Stomach (tissue), 4 donors: Measurements from ENCODE around the gene MLNR.

ENCODE experiments used
- EP300 ChIP-seq: sonication (generic); formaldehyde crosslinking; IDR thresholded peaks from one replicate; pipeline ENCODE4 v1.6.1; 2017; ENCODE audit warnings: antibody characterized with exemption
- POLR2A ChIP-seq, 4 donors: fragments of 450-650 bp; IDR thresholded peaks; one replicate each; pipeline ENCODE4 v1.6.1; 2016; ENCODE audit warnings: antibody characterized with exemption in 4 of 4, control low read depth in 2 of 4, mild to moderate bottlenecking in 1 of 4, moderate library complexity in 1 of 4
- POLR2AphosphoS5 ChIP-seq, 3 donors: sonication (generic); formaldehyde crosslinking; IDR thresholded peaks; one replicate each; pipeline ENCODE4 v1.6.1; 2016; ENCODE audit warnings: antibody characterized with exemption in 3 of 3
- TF ChIP-seq, protein P1 (sequence below), 7 experiments: fragments of 450-650 bp in 4 of 7; fragments of 200-600 bp in 3 of 7; sonication (generic) in 3 of 7; IDR thresholded peaks; one replicate each; pipeline ENCODE4 v1.5.1; 2016 to 2019; ENCODE audit warnings: antibody characterized with exemption in 7 of 7, control low read depth in 2 of 7, mild to moderate bottlenecking in 1 of 7

DNA sequence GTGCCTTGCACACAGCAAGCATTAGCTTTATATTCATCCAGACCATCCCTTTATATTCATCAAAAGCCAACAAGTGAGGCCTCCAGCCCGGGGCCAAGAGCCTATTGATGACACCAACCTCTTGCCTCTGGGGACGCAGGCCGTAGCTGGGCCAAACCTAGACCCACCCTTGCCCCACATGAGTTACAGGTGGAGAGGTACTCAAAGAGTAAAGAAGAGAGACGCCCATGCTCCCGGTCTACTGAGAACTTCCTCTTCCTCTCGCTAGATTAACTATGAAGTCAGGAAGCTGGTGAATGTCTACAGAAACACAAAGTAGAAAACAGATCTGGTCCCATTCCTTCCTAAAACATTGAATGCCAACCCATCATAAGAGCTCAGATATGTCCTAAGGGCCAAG is 3.8 kb upstream of the MLNR start:
- TF ChIP-seq, protein P1, sequence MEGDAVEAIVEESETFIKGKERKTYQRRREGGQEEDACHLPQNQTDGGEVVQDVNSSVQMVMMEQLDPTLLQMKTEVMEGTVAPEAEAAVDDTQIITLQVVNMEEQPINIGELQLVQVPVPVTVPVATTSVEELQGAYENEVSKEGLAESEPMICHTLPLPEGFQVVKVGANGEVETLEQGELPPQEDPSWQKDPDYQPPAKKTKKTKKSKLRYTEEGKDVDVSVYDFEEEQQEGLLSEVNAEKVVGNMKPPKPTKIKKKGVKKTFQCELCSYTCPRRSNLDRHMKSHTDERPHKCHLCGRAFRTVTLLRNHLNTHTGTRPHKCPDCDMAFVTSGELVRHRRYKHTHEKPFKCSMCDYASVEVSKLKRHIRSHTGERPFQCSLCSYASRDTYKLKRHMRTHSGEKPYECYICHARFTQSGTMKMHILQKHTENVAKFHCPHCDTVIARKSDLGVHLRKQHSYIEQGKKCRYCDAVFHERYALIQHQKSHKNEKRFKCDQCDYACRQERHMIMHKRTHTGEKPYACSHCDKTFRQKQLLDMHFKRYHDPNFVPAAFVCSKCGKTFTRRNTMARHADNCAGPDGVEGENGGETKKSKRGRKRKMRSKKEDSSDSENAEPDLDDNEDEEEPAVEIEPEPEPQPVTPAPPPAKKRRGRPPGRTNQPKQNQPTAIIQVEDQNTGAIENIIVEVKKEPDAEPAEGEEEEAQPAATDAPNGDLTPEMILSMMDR (IDR thresholded peaks at IDR 0.05) = no peak
- TF ChIP-seq POLR2A (IDR thresholded peaks at IDR 0.05) = no peak
- no peak for TF ChIP-seq EP300
- no peak for TF ChIP-seq POLR2AphosphoS5 (IDR thresholded peaks at IDR 0.05)
